H9 (cell line): Measurements from ENCODE around the gene TMEM184B. TPM values are rescaled to one million over a fixed set of nuclear protein-coding genes. Genes with fewer than 3 reads are reported as not detected.

Experiments
- DNase-seq: peaks from one replicate; pipeline ENCODE4 v3.0.0-alpha.2; 2017
- H2AFZ ChIP-seq: one replicate; pipeline ENCODE4 v1.6.1; 2013; ENCODE audit warnings: mild to moderate bottlenecking, low read length, control low read depth, moderate library complexity
- H2AK5ac ChIP-seq: 2 replicates; pipeline ENCODE4 v1.6.1; 2013; ENCODE audit warnings: low read length, control low read depth, mixed read lengths; ENCODE audit not compliant: insufficient read length
- H2BK120ac ChIP-seq: one replicate; pipeline ENCODE4 v1.6.1; 2013; ENCODE audit warnings: low read depth, mild to moderate bottlenecking, low read length, control low read depth, inconsistent platforms; ENCODE audit not compliant: poor library complexity, severe bottlenecking
- H2BK12ac ChIP-seq: 2 replicates; pipeline ENCODE4 v1.6.1; 2013; ENCODE audit warnings: low read length, control low read depth, mixed read lengths, low read depth; ENCODE audit not compliant: insufficient read length
- H2BK15ac ChIP-seq: 2 replicates; pipeline ENCODE4 v1.6.1; 2013; ENCODE audit warnings: low read depth, low read length, control low read depth
- H2BK20ac ChIP-seq: one replicate; pipeline ENCODE4 v1.6.1; 2013; ENCODE audit warnings: low read depth, mild to moderate bottlenecking, low read length, control low read depth, inconsistent platforms; ENCODE audit not compliant: poor library complexity, severe bottlenecking
- H2BK5ac ChIP-seq: 2 replicates; pipeline ENCODE4 v1.6.1; 2013; ENCODE audit warnings: low read length, control low read depth, mixed read lengths; ENCODE audit not compliant: insufficient read length
- H3K14ac ChIP-seq: 2 replicates; pipeline ENCODE4 v1.6.1; 2013; ENCODE audit warnings: low read length, control low read depth; ENCODE audit not compliant: insufficient read depth
- H3K18ac ChIP-seq: 2 replicates; pipeline ENCODE4 v1.6.1; 2013; ENCODE audit warnings: low read depth, mild to moderate bottlenecking, mixed read lengths, low read length, control low read depth; ENCODE audit not compliant: insufficient read length
- H3K23ac ChIP-seq: 2 replicates; pipeline ENCODE4 v1.6.1; 2013; ENCODE audit warnings: low read length, control low read depth, mixed read lengths, low read depth; ENCODE audit not compliant: insufficient read length
- H3K23me2 ChIP-seq: 2 replicates; pipeline ENCODE4 v1.6.1; 2013; ENCODE audit warnings: low read depth, mild to moderate bottlenecking, mixed read lengths, low read length, control low read depth; ENCODE audit not compliant: insufficient read length, poor library complexity, severe bottlenecking
- H3K27ac ChIP-seq: 2 replicates; pipeline ENCODE4 v1.5.1; 2013; ENCODE audit warnings: low read length, control low read depth, mixed read lengths, low read depth; ENCODE audit not compliant: insufficient read length
- H3K27me3 ChIP-seq: 2 replicates; pipeline ENCODE4 v1.6.1; 2013; ENCODE audit warnings: low read length, control low read depth, inconsistent platforms; ENCODE audit not compliant: insufficient read depth
- H3K4ac ChIP-seq: 2 replicates; pipeline ENCODE4 v1.6.1; 2013; ENCODE audit warnings: low read depth, mild to moderate bottlenecking, control low read depth, inconsistent platforms, low read length, moderate library complexity
- H3K4me1 ChIP-seq: 2 replicates; pipeline ENCODE4 v1.6.1; 2013; ENCODE audit warnings: low read length, control low read depth, inconsistent platforms; ENCODE audit not compliant: insufficient read depth
- H3K4me2 ChIP-seq: 2 replicates; pipeline ENCODE4 v1.6.1; 2013; ENCODE audit warnings: low read length, control low read depth, mixed read lengths; ENCODE audit not compliant: insufficient read length, insufficient read depth
- H3K56ac ChIP-seq: 2 replicates; pipeline ENCODE4 v1.6.1; 2013; ENCODE audit warnings: low read depth, mild to moderate bottlenecking, mixed read lengths, low read length, control low read depth; ENCODE audit not compliant: insufficient read length
- H3K79me1 ChIP-seq: 2 replicates; pipeline ENCODE4 v1.6.1; 2013; ENCODE audit warnings: low read depth, mild to moderate bottlenecking, moderate library complexity, low read length, control low read depth, inconsistent platforms; ENCODE audit not compliant: insufficient read depth, poor library complexity, severe bottlenecking
- H3K79me2 ChIP-seq: 2 replicates; pipeline ENCODE4 v1.6.1; 2013; ENCODE audit warnings: low read length, control low read depth, inconsistent platforms; ENCODE audit not compliant: insufficient read depth
- H3K9ac ChIP-seq: 2 replicates; pipeline ENCODE4 v1.6.1; 2013; ENCODE audit warnings: low read length, control low read depth, mixed read lengths; ENCODE audit not compliant: insufficient read length; ENCODE audit errors: extremely low read depth
- H3K9me3 ChIP-seq: one replicate; pipeline ENCODE4 v1.6.1; 2013; ENCODE audit warnings: low read depth, low read length, inconsistent platforms; ENCODE audit not compliant: control insufficient read depth
- H3T11ph ChIP-seq: one replicate; pipeline ENCODE4 v1.6.1; 2013; ENCODE audit warnings: mild to moderate bottlenecking, low read length, control low read depth, inconsistent platforms
- H4K20me1 ChIP-seq: one replicate; pipeline ENCODE4 v1.6.1; 2013; ENCODE audit not compliant: control insufficient read depth, insufficient read length, insufficient read depth
- H4K5ac ChIP-seq: 2 replicates; pipeline ENCODE4 v1.6.1; 2013; ENCODE audit warnings: low read depth, mild to moderate bottlenecking, mixed read lengths, low read length, control low read depth; ENCODE audit not compliant: insufficient read length
- H4K8ac ChIP-seq: replicated peaks from 2 replicates; pipeline ENCODE4 v1.6.1; 2013; ENCODE audit warnings: low read length, control low read depth, mixed read lengths, low read depth; ENCODE audit not compliant: insufficient read length
- H4K91ac ChIP-seq: 2 replicates; pipeline ENCODE4 v1.6.1; 2013; ENCODE audit warnings: low read depth, mild to moderate bottlenecking, moderate library complexity, mixed read lengths, low read length, control low read depth; ENCODE audit not compliant: insufficient read length
- H3K27ac Mint-ChIP-seq, 3 experiments: 2 replicates in 2 of 3; 3 replicates in 1 of 3; pipeline ENCODE4 v1.8.0; 2020 to 2021; ENCODE audit warnings: mixed read lengths in 3 of 3, mild to moderate bottlenecking in 1 of 3, moderate library complexity in 1 of 3
- H3K27me3 Mint-ChIP-seq: 2 replicates; pipeline ENCODE4 v1.8.0; 2021; ENCODE audit warnings: low read depth, mild to moderate bottlenecking, moderate library complexity, mixed read lengths
- H3K36me3 Mint-ChIP-seq, 3 experiments: 2 replicates in 2 of 3; 3 replicates in 1 of 3; pipeline ENCODE4 v1.8.0; 2020 to 2021; ENCODE audit warnings: low read depth in 3 of 3, mixed read lengths in 3 of 3; ENCODE audit not compliant: insufficient read depth in 1 of 3
- H3K4me1 Mint-ChIP-seq, 2 experiments: 2 replicates each; pipeline ENCODE4 v1.8.0; 2020; ENCODE audit warnings: mixed read lengths in 2 of 2
- H3K4me3 Mint-ChIP-seq, 2 experiments: 2 replicates in 1 of 2; 3 replicates in 1 of 2; pipeline ENCODE4 v1.8.0; 2020 to 2021; ENCODE audit warnings: mild to moderate bottlenecking in 2 of 2, mixed read lengths in 2 of 2, moderate library complexity in 1 of 2
- H3K9me3 Mint-ChIP-seq, 2 experiments: 2 replicates in 1 of 2; 3 replicates in 1 of 2; pipeline ENCODE4 v1.8.0; 2020; ENCODE audit warnings: mild to moderate bottlenecking in 2 of 2, mixed read lengths in 2 of 2, moderate library complexity in 1 of 2
- CTCF ChIP-seq: fragments of 200-600 bp; sonication (generic); conservative IDR thresholded peaks from 3 replicates; pipeline ENCODE4 v1.8.0; 2021; ENCODE audit warnings: antibody characterized with exemption, mild to moderate bottlenecking
- WGBS: extraction: QIAGEN DNeasy Blood & Tissue Kit; methylation state at CpG from one replicate; pipeline ENCODE4 v1.1.7; 2013; ENCODE audit warnings: missing lambda C conversion rate, low lambda C conversion rate, mixed read lengths; ENCODE audit not compliant: insufficient read length; ENCODE audit errors: extremely low coverage; 5-methylcytosine and 5-hydroxymethylcytosine counted together
- total RNA-seq: library from RNA; stranded (reverse); gene quantifications from 2 replicates; pipeline ENCODE4 v1.2.1, GENCODE V29; 2021

Gene TMEM184B
- total RNA-seq, 1 experiment from 2014 or later: 58.5 TPM

GRCh38 chr22:38239101-38239761, 33.6 kb downstream of the TMEM184B start:
- DNase-seq: no peak
- peaks cover 23 to 45% of the 10 kb centered on the region in 2 experiments for H3K4me1 Mint-ChIP-seq

More at GRCh38 chr22:38239101-38239761, 33.6 kb downstream of the TMEM184B start:
- TF ChIP-seq CTCF: no peak
- Histone ChIP-seq H3K79me2 (no peaks in the 10 kb centered on the region), H3K9ac (no peak overlapping the region), H3K56ac (no peak overlapping the region), H3T11ph (no peak overlapping the region), H4K91ac (no peak overlapping the region), H3K4me1 (no peaks in the 10 kb centered on the region), H3K9me3 (no peaks in the 10 kb centered on the region), H3K27me3 (no peaks in the 10 kb centered on the region), H2BK15ac (no peak overlapping the region), H3K14ac (no peak overlapping the region), H2BK12ac (no peak overlapping the region), H3K23ac (no peak overlapping the region), H3K4ac (no peak overlapping the region), H2BK20ac (no peak overlapping the region), H3K79me1 (no peaks in the 10 kb centered on the region), H3K4me2 (no peak overlapping the region), H4K8ac (no peak overlapping the region), H3K27ac (no peak overlapping the region), H2AFZ (no peak overlapping the region), H4K5ac (no peak overlapping the region), H3K18ac (no peak overlapping the region), H2BK120ac (no peak overlapping the region), H2AK5ac (no peak overlapping the region), H4K20me1 (no peaks in the 10 kb centered on the region), H3K23me2 (no peaks in the 10 kb centered on the region), H2BK5ac (no peak overlapping the region)
- Mint-ChIP-seq H3K36me3 (peaks cover 11 to 44% (median 44%) of the 10 kb centered on the region in 3 experiments; a peak in 6 of 7 replicates), H3K9me3 (no peaks in the 10 kb centered on the region; a peak in 2 of 5 replicates), H3K27ac (peak overlapping the region in 2 of 3 experiments; percentile 65 to 79; a peak in 2 of 7 replicates), H3K4me3 (no peak overlapping the region), H3K27me3 (no peaks in the 10 kb centered on the region)
- WGBS: no CpG with 5 or more reads among the region's 14 CpGs
